NCI-H1436 treated with DMSO at 0.1 percent for 48 hours (cell line): ENCODE data around the gene MYO7B.

Source experiments
- DNase-seq: peaks from one replicate; lab custom pipeline; 2025; lab: John Stamatoyannopoulos, UW

Gene MYO7B

GRCh38 chr2:127535422-127535901 lies at the start of gene MYO7B:
Gene MYO7B (plus strand): TSS chr2:127535683. CDS start chr2:127559723, 24,040 bp downstream.
- no peak for DNase-seq

GRCh38 chr2:127485694-127486071 lies 49.8 kb upstream of the MYO7B start:
- DNase-seq: no peak

GRCh38 chr2:127486247-127487058 lies 49.0 kb upstream of the MYO7B start:
- DNase-seq: no peak

DNA sequence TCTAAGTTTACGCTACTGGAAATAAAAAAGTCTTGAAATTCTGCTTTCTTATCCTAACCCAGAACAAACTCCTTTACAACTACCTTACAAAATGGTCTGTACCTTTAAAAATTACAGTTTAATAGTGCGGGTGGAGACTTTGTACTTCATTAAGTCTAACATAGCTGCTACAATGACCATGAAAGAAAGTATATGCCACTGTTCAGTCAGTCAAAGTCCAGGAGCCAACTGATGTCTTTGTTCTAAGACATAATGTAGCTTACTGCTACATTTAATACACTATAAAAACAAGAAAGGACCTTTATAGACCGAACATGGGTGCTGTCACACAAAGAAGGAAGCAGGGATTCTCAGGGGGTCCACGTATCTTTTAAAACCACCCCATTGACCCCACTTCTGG lies 45.2 kb upstream of the MYO7B start:
- no peak for DNase-seq

- DNase-seq: no peak
Observed at GRCh38 chr2:127498386-127498785, 37.1 kb upstream of the MYO7B start.

DNA sequence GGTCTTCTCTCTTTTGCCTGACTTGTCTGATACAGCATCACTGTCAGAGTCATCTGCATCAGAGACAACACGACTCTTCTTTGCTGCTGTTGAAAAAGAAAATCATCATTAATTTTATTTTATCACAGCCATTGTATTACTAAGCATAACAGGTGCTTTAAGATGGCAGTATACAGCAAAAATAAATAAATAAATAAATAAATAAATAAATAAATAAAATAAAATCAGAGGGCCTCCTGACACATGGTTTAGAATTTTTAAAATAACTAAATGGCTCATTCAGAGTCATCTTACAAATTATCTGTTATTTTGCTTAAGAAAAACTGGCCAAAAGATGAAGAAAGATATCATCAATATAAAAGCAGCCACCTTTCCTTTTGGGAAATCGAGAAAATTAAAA lies 32.0 kb upstream of the MYO7B start:
- DNase-seq: no peak

DNA sequence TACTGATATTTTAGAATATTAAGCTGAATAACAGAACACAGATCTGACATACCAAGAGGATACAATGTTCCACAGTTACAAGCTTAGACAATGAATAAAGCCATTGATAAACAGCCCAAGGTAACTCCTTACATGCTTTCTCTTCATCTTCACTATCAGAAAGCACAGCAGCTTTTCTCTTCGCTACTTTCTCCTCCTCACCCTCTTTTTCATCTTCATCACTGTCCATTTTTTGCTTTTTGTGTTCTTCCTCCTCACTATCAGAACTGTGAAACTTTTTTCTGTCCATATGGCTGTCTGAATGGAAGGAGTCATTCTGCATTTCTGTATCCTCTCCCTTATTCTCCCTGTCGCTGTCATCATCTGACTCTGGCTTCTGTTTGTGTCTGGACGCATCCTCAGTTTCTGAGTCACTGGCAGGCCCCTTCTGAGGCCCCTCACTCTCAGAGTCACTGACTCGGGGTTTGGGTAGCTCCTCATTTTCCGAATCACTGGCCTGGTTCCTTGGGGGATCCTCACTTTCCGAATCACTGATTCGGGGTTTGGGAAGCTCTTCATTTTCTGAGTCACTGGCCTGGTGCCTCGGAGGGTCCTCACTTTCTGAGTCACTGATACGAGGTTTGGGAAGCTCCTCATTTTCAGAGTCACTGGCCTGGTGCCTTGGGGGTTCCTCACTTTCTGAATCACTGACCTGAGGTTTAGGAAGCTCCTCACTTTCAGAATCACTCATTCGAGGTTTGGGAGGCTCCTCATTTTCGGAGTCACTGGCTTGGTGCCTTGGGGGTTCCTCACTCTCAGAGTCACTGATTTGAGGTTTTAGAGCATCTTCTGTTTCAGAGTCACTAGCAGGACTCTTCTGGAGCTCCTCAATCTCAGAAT lies 30.7 kb upstream of the MYO7B start:
- no peak for DNase-seq

GRCh38 chr2:127506510-127506909 lies 29.0 kb upstream of the MYO7B start:
- no peak for DNase-seq

DNA sequence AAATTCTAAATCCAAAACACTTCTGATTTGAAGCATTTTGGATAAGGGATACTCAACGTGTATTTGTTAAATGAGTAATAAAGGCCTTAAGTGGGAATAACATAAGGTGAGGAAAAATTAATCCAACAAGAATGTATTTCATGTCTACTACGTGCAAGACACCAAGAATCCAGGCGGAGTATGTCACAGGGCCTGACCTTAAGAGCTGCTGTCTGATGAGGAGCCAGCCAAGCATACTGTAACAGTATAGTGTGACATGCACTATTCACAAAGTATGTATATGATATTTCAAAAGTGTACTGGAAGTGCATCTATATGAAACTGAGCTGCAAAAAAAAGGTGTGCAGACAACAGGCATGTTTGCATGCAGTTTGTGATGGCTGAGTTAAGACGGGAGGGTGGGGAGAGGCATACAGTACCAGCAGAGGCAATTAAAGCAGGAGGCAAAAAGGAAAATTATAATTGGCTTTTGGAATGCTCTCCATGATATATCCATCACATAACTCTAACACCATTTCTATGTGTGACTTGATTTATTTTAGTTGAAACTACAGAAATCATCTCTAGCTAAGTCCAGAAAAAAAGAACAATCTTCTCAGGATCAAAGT lies 27.4 kb upstream of the MYO7B start:
- no peak for DNase-seq

- peak; percentile 76 for DNase-seq
Observed at GRCh38 chr2:127508631-127509034, 26.9 kb upstream of the MYO7B start.

DNA sequence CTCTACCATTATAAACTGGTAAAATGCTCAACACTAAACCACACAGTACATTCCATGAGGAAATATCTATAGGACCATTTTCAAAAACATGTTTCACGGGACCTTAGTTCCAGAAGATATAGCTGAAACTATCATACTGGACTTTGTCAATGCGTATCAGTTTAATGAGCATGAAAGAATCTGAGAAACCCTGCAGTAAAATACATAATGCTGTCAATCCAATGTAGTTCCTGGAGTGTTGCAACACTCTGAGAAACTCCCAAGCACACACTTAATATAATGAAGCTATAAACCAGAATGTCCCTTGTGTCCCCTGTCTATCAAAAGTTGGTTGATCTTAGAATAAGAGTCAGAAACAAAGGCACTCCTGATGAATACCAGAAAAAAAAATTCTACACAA lies 25.4 kb upstream of the MYO7B start:
- DNase-seq: no peak

DNA sequence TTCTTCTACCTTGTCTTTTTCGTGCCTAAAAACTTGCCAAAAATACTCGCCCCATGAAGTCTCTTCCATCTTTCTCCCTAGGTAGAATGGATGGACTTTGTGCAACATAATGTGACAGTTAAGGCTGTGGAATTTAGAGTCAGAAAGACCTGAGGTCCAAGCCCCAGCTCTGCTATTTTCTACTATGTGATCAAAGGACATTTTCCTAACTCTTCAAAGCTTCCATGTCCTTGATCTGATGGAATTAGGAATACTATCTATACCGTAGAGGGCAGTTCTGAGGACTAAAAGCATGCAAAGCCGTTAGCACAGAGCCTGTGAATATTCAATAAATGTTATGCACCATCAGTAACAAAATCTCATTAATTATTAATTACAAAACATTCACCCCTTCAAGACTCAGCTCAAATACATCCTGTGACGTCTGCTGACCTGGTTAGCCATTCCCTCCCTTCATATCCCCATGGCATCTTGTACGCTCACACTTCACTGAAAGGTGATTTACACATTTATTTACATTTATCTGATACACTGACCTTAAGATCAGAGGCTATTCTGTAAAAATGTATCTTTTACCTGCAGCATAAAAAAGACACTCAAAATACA lies 24.3 kb upstream of the MYO7B start:
- DNase-seq: no peak

GRCh38 chr2:127511917-127512316 lies 23.6 kb upstream of the MYO7B start:
- DNase-seq: no peak

- DNase-seq: no peak
Observed at GRCh38 chr2:127512362-127512761, 23.1 kb upstream of the MYO7B start.

- DNase-seq: no peak
Observed at GRCh38 chr2:127514076-127514475, 21.4 kb upstream of the MYO7B start.

- DNase-seq: no peak
Observed at GRCh38 chr2:127514485-127514884, 21.0 kb upstream of the MYO7B start.

GRCh38 chr2:127515383-127515915 lies 20.0 kb upstream of the MYO7B start:
- DNase-seq: no peak

DNA sequence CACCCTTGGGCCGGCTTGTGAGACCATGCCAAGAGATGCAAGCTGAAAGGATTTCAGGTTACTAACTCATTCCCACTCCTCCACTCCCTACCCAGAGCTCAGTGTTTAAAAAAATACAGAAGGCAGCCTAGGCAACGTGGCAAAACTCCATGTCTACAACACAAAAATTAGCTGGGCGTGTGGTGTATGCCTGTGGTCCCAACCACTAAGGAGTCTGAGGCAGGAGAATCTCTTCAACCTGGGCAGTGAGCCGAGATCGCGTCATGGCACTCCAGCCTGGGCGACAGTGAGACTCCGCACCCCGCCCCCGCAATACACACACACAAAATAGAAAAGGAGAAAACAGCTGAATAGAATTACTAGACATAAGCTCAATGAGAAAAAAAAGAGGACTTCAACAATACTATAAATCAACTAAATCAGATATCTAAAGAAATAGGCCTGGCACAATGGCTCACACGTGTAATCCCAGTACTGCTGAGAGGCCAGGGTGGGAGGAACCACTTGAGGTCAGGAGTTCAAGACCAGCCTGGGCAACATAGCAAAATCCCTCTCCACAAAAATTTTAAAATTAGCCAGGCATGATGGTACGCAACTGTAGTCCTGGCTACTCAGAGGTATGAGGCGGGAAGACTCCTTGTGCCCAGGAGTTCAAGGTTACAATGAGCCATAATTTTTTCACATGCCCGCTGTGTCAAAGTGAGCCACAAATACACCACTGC lies 19.3 kb upstream of the MYO7B start:
- no peak for DNase-seq

DNA sequence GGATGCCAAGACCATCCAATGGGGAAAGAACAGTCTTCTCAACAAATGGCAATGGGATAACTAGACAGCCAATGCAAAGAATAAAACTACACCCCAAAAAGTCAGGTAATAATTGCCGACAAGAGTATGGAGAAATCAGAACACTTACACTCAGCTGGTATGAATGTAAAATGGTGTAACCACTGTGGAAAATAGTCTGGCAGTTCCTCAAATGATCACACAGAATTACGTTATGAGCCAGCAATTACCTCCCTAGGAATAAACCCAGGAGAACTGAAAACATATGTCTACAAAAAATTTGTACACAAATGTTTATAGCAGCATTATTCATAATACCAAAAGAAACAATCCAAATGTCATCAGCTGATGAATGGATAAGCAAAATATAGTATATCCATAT lies 18.0 kb upstream of the MYO7B start:
- DNase-seq: no peak

DNA sequence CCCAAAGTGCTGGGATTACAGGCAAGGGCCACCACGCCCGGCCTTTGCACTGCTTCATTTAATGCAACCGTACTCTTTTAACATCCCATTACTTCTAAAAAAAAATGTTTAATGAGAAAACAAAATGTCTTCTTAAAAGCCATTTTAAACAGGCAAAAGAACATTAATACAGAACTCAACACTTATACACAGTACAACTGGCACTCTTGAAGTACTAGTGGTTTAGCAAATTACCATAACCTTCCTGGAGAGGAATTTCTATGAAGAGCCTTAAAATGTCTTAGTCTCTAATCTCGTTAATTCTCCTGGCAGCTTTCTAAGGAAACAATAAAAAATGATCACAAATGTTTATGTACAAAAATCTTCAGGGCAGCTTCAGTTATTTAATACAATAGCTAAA lies 15.1 kb upstream of the MYO7B start:
- no peak for DNase-seq

DNA sequence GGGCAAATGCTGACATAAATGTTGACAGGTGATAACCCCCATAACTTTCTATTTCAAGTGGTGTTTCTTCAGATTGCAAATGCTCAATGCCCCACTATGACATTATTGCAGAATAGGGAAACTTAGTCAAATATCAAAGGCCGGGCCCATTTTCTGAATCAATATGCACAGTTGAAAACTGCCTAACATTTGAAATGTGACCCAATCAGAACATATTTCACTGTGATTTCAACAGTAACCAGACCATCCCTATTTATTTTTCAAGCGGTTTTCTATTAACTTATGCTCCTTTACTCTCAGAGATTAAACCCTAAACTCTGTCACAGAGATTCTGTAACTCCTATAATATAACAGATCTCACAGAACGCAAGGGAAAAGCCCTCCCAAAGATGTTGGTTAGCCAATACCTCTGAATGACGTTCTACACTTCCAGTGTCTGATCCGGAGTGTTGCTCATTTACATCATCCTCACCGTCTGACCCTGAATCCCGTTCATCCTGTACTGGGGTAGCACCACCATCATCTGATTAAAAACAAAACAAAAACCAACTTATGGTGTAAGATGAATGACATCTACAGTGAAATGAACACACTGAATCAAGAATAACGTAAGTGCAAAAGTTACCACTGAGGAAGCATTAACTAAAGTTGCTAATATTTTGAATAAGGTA lies 12.1 kb upstream of the MYO7B start:
- no peak for DNase-seq
